NCI-H2196 treated with DMSO at 0.1 percent for 48 hours (cell line): Measurements from ENCODE around the gene GSTA5.
"Not testable (repeated sequence)": the region's sequence is repeated elsewhere in the genome, so short reads cannot be mapped to it uniquely, and the experiment has no call there.

Source experiments
- DNase-seq: peaks from one replicate; lab custom pipeline; 2025; ENCODE audit not compliant: unreplicated experiment; lab: John Stamatoyannopoulos, UW

The GSTA5 gene

GRCh38 chr6:52794366-52794765 is 46.2 kb downstream of the GSTA5 start:
- not testable (repeated sequence) for DNase-seq

- no peak for DNase-seq
Observed at GRCh38 chr6:52790861-52791260, 49.8 kb downstream of the GSTA5 start.

- not testable (repeated sequence) for DNase-seq
Observed at GRCh38 chr6:52789658-52790057, 51.0 kb downstream of the GSTA5 start.

DNA sequence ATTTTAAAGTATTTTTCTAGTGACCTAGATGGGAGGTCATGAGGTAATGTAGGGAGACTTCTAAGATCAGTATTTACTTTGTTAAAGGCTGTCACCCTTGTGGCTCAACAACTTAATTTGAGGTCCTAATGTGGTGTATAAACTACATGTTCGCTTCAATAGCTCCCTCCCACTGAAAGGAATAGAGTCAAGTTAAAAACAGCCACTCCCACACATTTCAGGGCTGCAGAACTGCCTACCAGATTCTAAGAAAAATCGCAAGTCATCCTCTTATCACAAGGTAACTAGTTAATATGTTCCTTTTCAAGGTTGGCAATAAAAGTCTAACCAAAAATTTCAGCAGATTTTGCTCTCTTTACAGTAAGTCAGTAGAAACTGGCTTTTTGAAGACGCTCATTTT is 52.1 kb downstream of the GSTA5 start:
- DNase-seq = no peak

DNA sequence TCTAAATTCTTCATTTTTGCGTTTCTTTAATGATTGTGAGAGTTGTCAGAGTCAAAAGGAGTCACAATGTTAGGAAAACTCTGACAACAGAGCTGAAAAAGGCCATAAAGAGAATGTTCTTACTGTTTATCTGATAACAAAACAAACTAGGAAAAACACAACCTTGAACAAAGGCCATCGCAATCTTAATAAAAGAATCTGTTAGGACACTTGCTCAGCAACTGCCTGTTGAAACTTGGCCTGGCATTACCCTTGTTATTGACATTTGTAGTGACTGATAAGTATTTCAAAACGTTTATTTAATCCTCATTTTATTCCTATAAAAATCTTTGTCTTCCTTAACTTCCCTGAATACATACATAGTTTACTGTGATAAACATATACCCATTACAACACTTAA is 52.7 kb downstream of the GSTA5 start:
- no peak for DNase-seq

DNA sequence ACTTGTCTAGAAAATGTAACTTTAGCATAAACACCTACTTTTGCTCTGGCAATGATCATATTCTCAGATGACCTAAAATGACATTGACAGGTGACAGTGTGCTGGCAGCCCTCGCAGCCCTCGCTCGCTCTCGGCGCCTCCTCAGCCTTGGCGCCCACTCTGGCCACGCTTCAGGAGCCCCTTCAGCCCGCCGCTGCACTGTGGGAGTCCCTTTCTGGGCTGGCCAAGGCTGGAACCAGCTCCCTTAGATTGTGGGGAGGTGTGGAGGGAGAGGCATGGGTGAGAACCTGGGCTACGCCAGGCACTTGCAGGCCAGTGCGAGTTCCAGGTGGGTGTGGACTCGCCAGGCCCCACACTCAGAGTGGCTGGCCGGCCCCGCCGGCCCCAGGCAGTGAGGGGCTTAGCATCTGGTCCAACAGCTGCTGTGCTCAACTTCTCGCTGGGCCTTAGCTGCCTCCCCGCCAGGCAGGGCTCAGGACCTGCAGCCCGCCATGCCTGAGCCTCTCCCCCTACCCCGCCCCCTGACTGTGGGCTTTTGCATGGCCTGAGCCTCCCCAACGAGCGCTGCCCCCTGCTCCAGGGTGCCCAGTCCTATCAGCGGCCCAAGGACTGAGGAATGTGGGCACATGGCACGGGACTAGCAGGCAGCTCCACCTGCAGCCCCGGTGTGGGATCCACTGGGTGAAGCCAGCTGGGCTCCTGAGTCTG is 54.2 kb downstream of the GSTA5 start:
- DNase-seq = no peak

DNA sequence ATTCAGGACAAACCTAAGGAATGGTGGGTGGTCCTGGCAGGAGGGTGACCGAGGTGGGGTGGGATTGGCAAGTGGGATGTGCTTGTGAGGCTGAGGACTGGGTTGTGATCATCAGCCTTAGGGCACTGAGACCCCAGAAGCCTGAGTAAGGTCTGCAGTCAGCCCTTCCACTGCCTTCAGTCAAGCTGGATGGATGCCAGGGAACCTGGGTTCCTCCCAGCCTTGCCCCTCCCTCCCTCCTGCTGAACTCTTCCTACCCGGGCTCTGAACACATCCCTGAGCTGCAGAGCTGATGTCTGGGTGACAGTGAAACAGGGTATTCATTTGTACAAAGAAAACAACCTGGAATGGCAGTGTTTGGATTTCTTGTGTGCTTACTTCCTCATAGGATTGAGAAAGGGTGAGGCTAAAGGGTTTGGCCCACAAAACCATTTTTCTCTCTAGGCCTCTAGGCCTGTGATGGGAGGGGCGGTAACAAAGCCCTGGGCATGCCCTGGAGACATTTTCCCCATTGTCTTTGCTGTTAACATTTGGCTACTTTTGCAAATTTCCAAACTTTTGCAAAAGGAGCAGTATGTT is 57.8 kb downstream of the GSTA5 start:
- DNase-seq = not testable (repeated sequence)

GRCh38 chr6:52782209-52782608 is 58.4 kb downstream of the GSTA5 start:
- DNase-seq = not testable (repeated sequence)
